ENCODE results near the gene YTHDC1.

DNA sequence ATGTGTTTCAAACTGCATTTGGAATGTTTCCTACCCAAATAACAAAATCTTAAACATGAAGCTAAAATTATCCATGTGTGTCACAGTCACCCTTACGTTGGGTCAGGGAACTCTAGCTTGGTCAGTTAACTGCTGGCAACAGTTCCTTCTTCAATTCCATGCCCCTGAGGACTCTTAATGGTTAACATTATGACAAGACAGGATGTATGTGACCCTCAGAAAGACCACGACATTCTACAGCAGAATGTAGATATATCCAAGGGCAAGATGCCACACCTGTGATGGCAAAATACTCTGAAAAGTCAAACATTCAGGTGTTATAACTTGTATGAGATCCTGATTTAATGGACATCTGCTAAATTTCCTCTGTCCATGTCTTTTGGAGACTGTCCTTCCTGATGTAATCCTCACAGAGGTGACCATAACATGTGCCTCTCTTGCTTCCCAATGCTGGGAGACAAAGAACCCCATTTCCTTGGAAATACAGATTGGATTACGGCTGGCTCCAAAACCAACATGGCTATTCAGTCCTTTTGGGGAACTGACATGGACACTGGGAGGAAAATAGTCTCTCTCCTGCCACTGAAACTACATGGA is 39.1 kb downstream of the YTHDC1 start:
- TF ChIP-seq SUZ12 (IDR thresholded peaks at IDR 0.05) (no peak), SP1 (IDR thresholded peaks at IDR 0.05) (no peak), FOXM1 (IDR thresholded peaks at IDR 0.05; ENCODE audit: borderline replicate concordance) (no peak), L3MBTL2 (conservative IDR thresholded peaks at IDR 0.05) (no peak), HDGF (IDR thresholded peaks at IDR 0.05; ENCODE audit: borderline replicate concordance) (no peak), ELF4 (IDR thresholded peaks at IDR 0.05) (no peak), ARNT (IDR thresholded peaks at IDR 0.05) (no peak)
